Activated CD8-positive, alpha-beta T cell treated with anti-CD3 and anti-CD28 coated beads for 36 hours (primary cell): ENCODE measurements around the gene PTPN7. TPM values are rescaled to one million over a fixed set of nuclear protein-coding genes. Genes with fewer than 3 reads are reported as not detected.

Source experiments
- ATAC-seq: fragments of 200-7000 bp; cut with Tn5 transposase; one replicate; pipeline ENCODE4 v1.10.0; 2021; ENCODE audit warnings: mild to moderate bottlenecking, moderate library complexity
- CTCF ChIA-PET: fragments of 350-600 bp; sonication (Branson Sonifier 250); formaldehyde crosslinking; loops from one replicate; lab custom pipeline; 2021; ENCODE audit warnings: antibody characterized with exemption; lab: Charles Lee
- POLR2A ChIA-PET: fragments of 350-600 bp; sonication (Branson Sonifier 250); formaldehyde crosslinking; loops from one replicate; lab custom pipeline; 2021; ENCODE audit warnings: antibody characterized with exemption; lab: Charles Lee
- DNase-seq: peaks from one replicate; pipeline ENCODE4 v3.0.0-alpha.2; 2020
- H3K27ac Mint-ChIP-seq: one replicate; pipeline ENCODE4 v1.8.0; 2021; ENCODE audit warnings: mild to moderate bottlenecking, mixed read lengths
- H3K27me3 Mint-ChIP-seq: one replicate; pipeline ENCODE4 v1.8.0; 2021; ENCODE audit warnings: mixed read lengths
- H3K36me3 Mint-ChIP-seq: one replicate; pipeline ENCODE4 v1.8.0; 2021; ENCODE audit warnings: low read depth, mixed read lengths
- H3K4me1 Mint-ChIP-seq: one replicate; pipeline ENCODE4 v1.8.0; 2021; ENCODE audit warnings: low read depth, mixed read lengths
- H3K4me3 Mint-ChIP-seq: one replicate; pipeline ENCODE4 v1.8.0; 2021; ENCODE audit warnings: mild to moderate bottlenecking, moderate library complexity, mixed read lengths
- H3K9me3 Mint-ChIP-seq: one replicate; pipeline ENCODE4 v1.8.0; 2021; ENCODE audit warnings: mixed read lengths
- intact Hi-C: fragments of 100-400 bp; cut with micrococcal nuclease; formaldehyde crosslinking; loops from one replicate; pipeline ENCODE4 v1.10.0; 2022
- total RNA-seq, 2 experiments: library from RNA; stranded (reverse); gene quantifications; one replicate each; pipeline ENCODE4 v1.2.3, GENCODE V29; 2021
- TF ChIP-seq, protein P1 (sequence below): fragments of 200-600 bp; IDR thresholded peaks from one replicate; pipeline ENCODE4 v1.8.0; 2022; ENCODE audit warnings: antibody characterized with exemption, mild to moderate bottlenecking

PTPN7 gene
- total RNA-seq, 2 experiments from 2014 or later: 195 to 200 TPM

DNA sequence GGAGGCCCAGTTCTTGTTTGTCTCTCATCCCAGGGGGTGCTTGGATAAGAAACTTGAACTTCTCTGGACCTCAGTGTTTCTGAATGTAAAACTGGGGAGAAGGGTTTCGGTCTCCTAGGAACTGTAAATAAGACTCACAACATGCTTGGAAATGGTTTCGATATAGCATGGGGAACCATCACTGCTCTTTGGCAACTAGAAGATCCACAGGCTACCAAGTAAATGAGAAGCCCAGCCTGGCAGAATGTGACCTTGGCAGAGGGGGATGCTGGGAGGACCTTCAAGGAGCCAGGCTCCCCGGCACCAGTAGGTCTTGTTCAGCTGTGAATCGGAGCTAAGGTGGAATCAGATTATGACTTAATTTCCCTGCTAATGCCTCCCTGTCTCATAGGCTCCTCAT, 19.6 kb downstream of the PTPN7 start:
- Mint-ChIP-seq H3K27ac (no peak overlapping the region), H3K27me3 (no peaks in the 10 kb centered on the region), H3K9me3 (no peaks in the 10 kb centered on the region), H3K4me1 (peaks cover 31% of the 10 kb centered on the region), H3K4me3 (no peak overlapping the region), H3K36me3 (peaks cover 11% of the 10 kb centered on the region)
- POLR2A ChIA-PET: no interaction called here
- ATAC-seq: no peak
- TF ChIP-seq, protein P1, sequence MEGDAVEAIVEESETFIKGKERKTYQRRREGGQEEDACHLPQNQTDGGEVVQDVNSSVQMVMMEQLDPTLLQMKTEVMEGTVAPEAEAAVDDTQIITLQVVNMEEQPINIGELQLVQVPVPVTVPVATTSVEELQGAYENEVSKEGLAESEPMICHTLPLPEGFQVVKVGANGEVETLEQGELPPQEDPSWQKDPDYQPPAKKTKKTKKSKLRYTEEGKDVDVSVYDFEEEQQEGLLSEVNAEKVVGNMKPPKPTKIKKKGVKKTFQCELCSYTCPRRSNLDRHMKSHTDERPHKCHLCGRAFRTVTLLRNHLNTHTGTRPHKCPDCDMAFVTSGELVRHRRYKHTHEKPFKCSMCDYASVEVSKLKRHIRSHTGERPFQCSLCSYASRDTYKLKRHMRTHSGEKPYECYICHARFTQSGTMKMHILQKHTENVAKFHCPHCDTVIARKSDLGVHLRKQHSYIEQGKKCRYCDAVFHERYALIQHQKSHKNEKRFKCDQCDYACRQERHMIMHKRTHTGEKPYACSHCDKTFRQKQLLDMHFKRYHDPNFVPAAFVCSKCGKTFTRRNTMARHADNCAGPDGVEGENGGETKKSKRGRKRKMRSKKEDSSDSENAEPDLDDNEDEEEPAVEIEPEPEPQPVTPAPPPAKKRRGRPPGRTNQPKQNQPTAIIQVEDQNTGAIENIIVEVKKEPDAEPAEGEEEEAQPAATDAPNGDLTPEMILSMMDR: no peak
- DNase-seq: no peak
- CTCF ChIA-PET: interaction anchor here (1.1 kb wide), 1 partner anchor 244 kb away, joined by 3 read pairs; no protein-coding TSS in a partner anchor
- intact Hi-C loops: no loop called here

DNA sequence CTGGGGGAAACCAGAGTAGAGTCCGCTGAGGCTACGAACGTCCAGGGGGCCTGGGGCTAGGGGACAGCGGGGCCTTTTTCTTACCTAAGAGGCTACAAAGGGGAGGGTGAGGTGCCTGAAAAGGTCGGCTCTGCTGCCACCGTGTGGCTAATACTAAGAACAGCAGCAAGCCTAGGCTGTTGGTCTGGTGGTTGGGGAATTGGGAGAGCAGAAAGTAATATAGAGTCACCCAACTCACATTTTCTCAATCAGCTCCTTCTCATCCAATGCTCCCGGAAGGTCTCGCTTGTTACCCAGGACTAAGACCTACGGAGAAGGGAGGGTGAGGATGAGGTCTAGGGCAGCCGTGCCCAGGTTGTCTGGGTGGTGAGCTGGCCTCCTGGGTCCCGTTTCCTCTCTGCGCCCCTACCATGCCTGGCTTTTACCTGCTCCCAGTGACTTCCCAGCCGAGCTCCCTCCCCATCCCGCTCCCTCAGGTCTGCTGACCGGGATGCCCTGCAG, 25.1 kb downstream of the PTPN7 start:
- ChIA-PET CTCF (interaction anchor here (0.7 to 3.5 kb wide), 38 partner anchors 9 to 308 kb away, joined by 3 to 48 read pairs (median 4); partner anchors contain the start of genes ARL8A, ELF3, GPR37L1 and LGR6), POLR2A (interaction anchor here (1.6 kb wide), 1 partner anchor 11 kb away, joined by 5 read pairs; no protein-coding TSS in a partner anchor)
- DNase-seq (peak; percentile 60), ATAC-seq (peak; percentile 96)
- no peak overlapping the region for H3K27ac Mint-ChIP-seq
- no peaks in the 10 kb centered on the region for H3K4me1 Mint-ChIP-seq
- no peaks in the 10 kb centered on the region for H3K27me3 Mint-ChIP-seq
- intact Hi-C loops: loop anchor here (5.0 kb wide), 1 partner anchor 128 kb away; no protein-coding TSS in a partner anchor
- TF ChIP-seq, protein P1: peak; percentile 90
- H3K36me3 Mint-ChIP-seq: peaks cover 14% of the 10 kb centered on the region
- H3K4me3 Mint-ChIP-seq: no peak overlapping the region
- H3K9me3 Mint-ChIP-seq: no peaks in the 10 kb centered on the region

DNA sequence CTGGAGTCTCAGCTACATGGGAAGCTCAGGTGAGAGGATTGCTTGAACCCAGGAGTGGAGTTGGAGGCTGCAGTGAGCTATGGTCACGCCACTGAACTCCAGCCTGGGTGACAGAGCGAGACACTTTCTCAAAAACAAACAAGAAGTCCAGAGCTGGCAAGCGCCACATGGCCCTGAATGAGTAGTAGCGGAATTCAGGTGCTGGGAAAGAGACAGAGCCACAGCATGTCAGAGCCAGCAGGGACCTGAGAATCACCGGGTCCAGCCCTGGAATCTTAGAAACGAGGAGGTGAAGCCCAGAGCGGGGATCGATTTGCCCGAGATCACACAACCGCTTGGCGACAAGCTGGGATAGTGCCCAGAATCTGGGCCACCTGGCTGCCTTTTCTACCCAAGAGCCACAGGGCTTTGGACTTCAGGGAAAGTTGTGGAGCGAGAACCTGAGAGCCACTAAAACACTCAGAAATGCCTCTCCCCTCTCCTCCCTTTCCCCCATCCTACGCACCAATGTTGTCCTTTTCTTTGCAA, 25.7 kb downstream of the PTPN7 start:
- Mint-ChIP-seq H3K9me3 (no peaks in the 10 kb centered on the region), H3K36me3 (peaks cover 14% of the 10 kb centered on the region), H3K4me3 (no peak overlapping the region), H3K27me3 (no peaks in the 10 kb centered on the region), H3K27ac (no peak overlapping the region), H3K4me1 (no peaks in the 10 kb centered on the region)
- intact Hi-C loops: loop anchor here (5.0 kb wide), 1 partner anchor 127 kb away; no protein-coding TSS in a partner anchor
- CTCF ChIA-PET: interaction anchor here (0.8 to 3.5 kb wide), 27 partner anchors 9 to 257 kb away, joined by 3 to 48 read pairs (median 4); partner anchors contain the start of genes ARL8A, ELF3, GPR37L1 and LGR6
- TF ChIP-seq, protein P1: no peak
- ATAC-seq (no peak), DNase-seq (no peak)
- POLR2A ChIA-PET: interaction anchor here (1.6 kb wide), 1 partner anchor 12 kb away, joined by 5 read pairs; no protein-coding TSS in a partner anchor

DNA sequence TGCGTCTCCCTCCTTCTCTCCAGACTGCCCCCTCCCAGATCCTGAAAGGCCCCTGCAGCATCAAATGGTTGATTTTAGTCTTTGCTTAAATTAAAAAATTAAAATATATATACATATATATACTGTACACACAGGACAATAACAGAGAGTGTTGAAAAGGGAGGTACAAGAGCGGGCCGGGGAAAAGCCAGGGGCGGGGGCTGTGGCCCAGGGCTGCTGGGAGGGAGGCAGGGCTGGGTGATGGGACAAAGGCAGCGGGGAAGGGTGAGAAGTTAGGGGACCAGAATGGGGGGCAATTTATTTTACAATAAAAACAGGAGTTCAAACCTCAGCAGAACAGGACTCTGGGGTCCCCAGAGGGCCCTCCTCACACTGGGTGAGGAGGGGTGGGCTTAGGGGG, 26.4 kb downstream of the PTPN7 start:
- TF ChIP-seq, protein P1: no peak
- H3K9me3 Mint-ChIP-seq: no peaks in the 10 kb centered on the region
- no peak overlapping the region for H3K4me3 Mint-ChIP-seq
- DNase-seq (no peak), ATAC-seq (no peak)
- H3K4me1 Mint-ChIP-seq: no peaks in the 10 kb centered on the region
- no peaks in the 10 kb centered on the region for H3K27me3 Mint-ChIP-seq
- peaks cover 14% of the 10 kb centered on the region for H3K36me3 Mint-ChIP-seq
- H3K27ac Mint-ChIP-seq: no peak overlapping the region
- ChIA-PET POLR2A (no interaction called here), CTCF (interaction anchor here (0.5 to 3.5 kb wide), 11 partner anchors 10 to 239 kb away, joined by 3 to 48 read pairs (median 12); partner anchors contain the start of genes ARL8A, ELF3 and GPR37L1)
- intact Hi-C loops: no loop called here

DNA sequence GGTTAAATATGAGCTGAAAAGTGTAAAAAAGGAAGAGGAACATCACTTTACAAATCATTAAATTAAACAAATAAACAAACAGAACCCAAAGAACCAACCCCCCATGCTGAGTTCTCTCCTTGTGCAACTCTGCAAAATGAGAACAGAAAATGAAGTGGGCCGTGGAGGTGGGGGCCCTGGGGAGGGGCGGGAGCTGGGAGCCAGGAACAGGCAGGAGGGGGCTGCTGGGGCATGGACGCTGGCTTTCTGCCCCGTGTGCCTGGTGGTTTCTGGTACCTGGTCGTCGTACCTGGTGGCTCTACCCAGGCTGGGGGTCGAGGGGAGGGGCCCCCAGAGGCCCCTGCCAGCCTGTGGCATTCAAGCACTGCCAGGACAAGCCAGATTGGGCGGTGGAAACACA, 26.9 kb downstream of the PTPN7 start:
- POLR2A ChIA-PET: no interaction called here
- CTCF ChIA-PET: interaction anchor here (2.6 kb wide), 1 partner anchor 20 kb away, joined by 12 read pairs; no protein-coding TSS in a partner anchor
- no peak for DNase-seq
- peaks cover 14% of the 10 kb centered on the region for H3K36me3 Mint-ChIP-seq
- no peak overlapping the region for H3K27ac Mint-ChIP-seq
- intact Hi-C loops: no loop called here
- no peaks in the 10 kb centered on the region for H3K9me3 Mint-ChIP-seq
- no peaks in the 10 kb centered on the region for H3K27me3 Mint-ChIP-seq
- no peak overlapping the region for H3K4me3 Mint-ChIP-seq
- no peak for ATAC-seq
- no peaks in the 10 kb centered on the region for H3K4me1 Mint-ChIP-seq
- TF ChIP-seq, protein P1: no peak
